Measurements from ENCODE around the gene TGM5.
"Not testable (repeated sequence)": the region's sequence is repeated elsewhere in the genome, so short reads cannot be mapped to it uniquely, and the experiment has no call there.

TGM5 gene

GRCh38 chr15:43275740-43276562 lies 9.2 kb upstream of the TGM5 start:
- no peak for DNase-seq

GRCh38 chr15:43274136-43274535 lies 7.4 kb upstream of the TGM5 start:
- no peak for DNase-seq

GRCh38 chr15:43273243-43273642 lies 6.5 kb upstream of the TGM5 start:
- no peak for DNase-seq

GRCh38 chr15:43271908-43272307 lies 5.2 kb upstream of the TGM5 start:
- DNase-seq: not testable (repeated sequence)

- DNase-seq: no peak
Measured at GRCh38 chr15:43270676-43271306, 4.1 kb upstream of the TGM5 start.

GRCh38 chr15:43270113-43270665 lies 3.5 kb upstream of the TGM5 start:
- no peak for DNase-seq

- no peak for DNase-seq
Measured at GRCh38 chr15:43268111-43269105, 1.7 kb upstream of the TGM5 start.

- DNase-seq: no peak
Measured at GRCh38 chr15:43267439-43267838, 711 bp upstream of the TGM5 start.

GRCh38 chr15:43266386-43266785 lies 342 bp downstream of the TGM5 start:
- no peak for DNase-seq

GRCh38 chr15:43260011-43260615 lies 6.6 kb downstream of the TGM5 start:
- no peak for DNase-seq

- no peak for DNase-seq
Measured at GRCh38 chr15:43258781-43259180, 7.9 kb downstream of the TGM5 start.

- no peak for DNase-seq
Measured at GRCh38 chr15:43256341-43256740, 10.4 kb downstream of the TGM5 start.

GRCh38 chr15:43255376-43255775 lies 11.4 kb downstream of the TGM5 start:
- DNase-seq: no peak

GRCh38 chr15:43253431-43254403 lies 13.0 kb downstream of the TGM5 start:
- peak; percentile 74 for DNase-seq

- DNase-seq: no peak
Measured at GRCh38 chr15:43251871-43252250, 14.9 kb downstream of the TGM5 start.

GRCh38 chr15:43251185-43251870 lies 15.4 kb downstream of the TGM5 start:
- DNase-seq: no peak

- DNase-seq: no peak
Measured at GRCh38 chr15:43250785-43251184, 15.9 kb downstream of the TGM5 start.

GRCh38 chr15:43249699-43250203 lies 17.0 kb downstream of the TGM5 start:
- peak; percentile 21 for DNase-seq

- no peak for DNase-seq
Measured at GRCh38 chr15:43249236-43249635, 17.5 kb downstream of the TGM5 start.

- no peak for DNase-seq
Measured at GRCh38 chr15:43246261-43246774, 20.4 kb downstream of the TGM5 start.
